A549 (cell line): ENCODE data around the gene KIAA0825.

Experiments
- MAX ChIP-seq: IDR thresholded peaks from 2 replicates; pipeline ENCODE4 v1.6.1; 2012
- POLR2A ChIP-seq: IDR thresholded peaks from 2 replicates; pipeline ENCODE4 v1.6.1; 2012; ENCODE audit warnings: mild to moderate bottlenecking, low read length
- TF ChIP-seq, protein P1 (sequence below): fragments of 250-450 bp; sonication (Bioruptor Pico); IDR thresholded peaks from 2 replicates; pipeline ENCODE4 v1.5.0; 2021; ENCODE audit warnings: mild to moderate bottlenecking, moderate library complexity, borderline replicate concordance
- TF ChIP-seq, protein P2 (sequence below): fragments of >200 bp; sonication (Bioruptor Twin); formaldehyde crosslinking; IDR thresholded peaks from 3 replicates; pipeline ENCODE4 v1.5.1; 2016
- TF ChIP-seq, protein P3 (sequence below): fragments of 450-650 bp; IDR thresholded peaks from 2 replicates; pipeline ENCODE4 v1.6.1; 2014; ENCODE audit warnings: antibody characterized with exemption

DNA sequence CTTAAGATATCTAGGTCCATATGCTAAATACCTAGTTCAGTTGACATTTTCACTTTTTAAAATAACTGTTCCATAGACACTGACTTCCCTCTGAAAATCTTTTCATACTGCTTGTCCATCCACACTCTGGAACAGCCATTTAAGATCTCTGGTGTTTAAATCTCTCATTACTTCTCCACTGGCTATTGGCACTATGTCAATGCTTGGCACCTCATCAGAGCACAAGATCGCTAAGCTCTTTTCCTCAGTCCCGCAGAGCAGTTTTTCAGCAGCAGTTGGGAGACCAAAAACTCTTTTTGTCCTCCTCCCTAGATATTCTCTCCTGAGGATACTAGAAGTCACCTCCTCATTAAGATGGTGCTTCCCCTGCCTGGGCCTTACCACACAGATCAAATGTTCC, 172.7 kb downstream of the KIAA0825 start:
- TF ChIP-seq, protein P1, sequence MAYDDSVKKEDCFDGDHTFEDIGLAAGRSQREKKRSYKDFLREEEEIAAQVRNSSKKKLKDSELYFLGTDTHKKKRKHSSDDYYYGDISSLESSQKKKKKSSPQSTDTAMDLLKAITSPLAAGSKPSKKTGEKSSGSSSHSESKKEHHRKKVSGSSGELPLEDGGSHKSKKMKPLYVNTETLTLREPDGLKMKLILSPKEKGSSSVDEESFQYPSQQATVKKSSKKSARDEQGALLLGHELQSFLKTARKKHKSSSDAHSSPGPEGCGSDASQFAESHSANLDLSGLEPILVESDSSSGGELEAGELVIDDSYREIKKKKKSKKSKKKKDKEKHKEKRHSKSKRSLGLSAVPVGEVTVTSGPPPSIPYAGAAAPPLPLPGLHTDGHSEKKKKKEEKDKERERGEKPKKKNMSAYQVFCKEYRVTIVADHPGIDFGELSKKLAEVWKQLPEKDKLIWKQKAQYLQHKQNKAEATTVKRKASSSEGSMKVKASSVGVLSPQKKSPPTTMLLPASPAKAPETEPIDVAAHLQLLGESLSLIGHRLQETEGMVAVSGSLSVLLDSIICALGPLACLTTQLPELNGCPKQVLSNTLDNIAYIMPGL: no peak
- TF ChIP-seq POLR2A: no peak
- TF ChIP-seq, protein P2, sequence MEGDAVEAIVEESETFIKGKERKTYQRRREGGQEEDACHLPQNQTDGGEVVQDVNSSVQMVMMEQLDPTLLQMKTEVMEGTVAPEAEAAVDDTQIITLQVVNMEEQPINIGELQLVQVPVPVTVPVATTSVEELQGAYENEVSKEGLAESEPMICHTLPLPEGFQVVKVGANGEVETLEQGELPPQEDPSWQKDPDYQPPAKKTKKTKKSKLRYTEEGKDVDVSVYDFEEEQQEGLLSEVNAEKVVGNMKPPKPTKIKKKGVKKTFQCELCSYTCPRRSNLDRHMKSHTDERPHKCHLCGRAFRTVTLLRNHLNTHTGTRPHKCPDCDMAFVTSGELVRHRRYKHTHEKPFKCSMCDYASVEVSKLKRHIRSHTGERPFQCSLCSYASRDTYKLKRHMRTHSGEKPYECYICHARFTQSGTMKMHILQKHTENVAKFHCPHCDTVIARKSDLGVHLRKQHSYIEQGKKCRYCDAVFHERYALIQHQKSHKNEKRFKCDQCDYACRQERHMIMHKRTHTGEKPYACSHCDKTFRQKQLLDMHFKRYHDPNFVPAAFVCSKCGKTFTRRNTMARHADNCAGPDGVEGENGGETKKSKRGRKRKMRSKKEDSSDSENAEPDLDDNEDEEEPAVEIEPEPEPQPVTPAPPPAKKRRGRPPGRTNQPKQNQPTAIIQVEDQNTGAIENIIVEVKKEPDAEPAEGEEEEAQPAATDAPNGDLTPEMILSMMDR: no peak
- TF ChIP-seq MAX: no peak
- TF ChIP-seq, protein P3, sequence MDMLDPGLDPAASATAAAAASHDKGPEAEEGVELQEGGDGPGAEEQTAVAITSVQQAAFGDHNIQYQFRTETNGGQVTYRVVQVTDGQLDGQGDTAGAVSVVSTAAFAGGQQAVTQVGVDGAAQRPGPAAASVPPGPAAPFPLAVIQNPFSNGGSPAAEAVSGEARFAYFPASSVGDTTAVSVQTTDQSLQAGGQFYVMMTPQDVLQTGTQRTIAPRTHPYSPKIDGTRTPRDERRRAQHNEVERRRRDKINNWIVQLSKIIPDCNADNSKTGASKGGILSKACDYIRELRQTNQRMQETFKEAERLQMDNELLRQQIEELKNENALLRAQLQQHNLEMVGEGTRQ: no peak
